ENCODE data around the gene SMG6.
"Not testable (repeated sequence)": the region's sequence is repeated elsewhere in the genome, so short reads cannot be mapped to it uniquely, and the experiment has no call there.

The SMG6 gene

GRCh38 chr17:2259769-2260536, 43.6 kb downstream of the SMG6 start:
- DNase-seq, result no peak

- not testable (repeated sequence) for DNase-seq
Observed at GRCh38 chr17:2258830-2259229, 44.8 kb downstream of the SMG6 start.

GRCh38 chr17:2253768-2254406, 49.7 kb downstream of the SMG6 start:
- no peak for DNase-seq

- no peak for DNase-seq
Observed at GRCh38 chr17:2253362-2253761, 50.2 kb downstream of the SMG6 start.

DNA sequence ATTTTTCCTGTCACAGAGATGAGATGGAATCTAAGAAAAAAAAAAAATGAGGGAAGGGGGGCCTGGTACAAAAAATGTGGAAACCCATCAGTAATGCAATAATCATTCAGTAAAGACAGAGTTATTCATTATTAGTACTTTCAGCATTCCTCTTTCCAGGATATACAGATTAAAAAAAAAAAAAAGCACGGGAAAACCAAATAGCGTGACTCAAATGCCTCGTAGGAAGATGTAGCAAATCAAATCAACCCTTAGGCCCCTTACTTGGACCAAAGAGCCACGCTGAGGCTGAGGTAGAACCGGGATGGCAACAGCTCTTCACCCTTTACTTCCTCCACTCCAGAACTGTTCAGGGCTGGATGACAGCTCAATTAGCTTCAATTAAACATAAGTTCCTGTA, 52.5 kb downstream of the SMG6 start:
- no peak for DNase-seq

- no peak for DNase-seq
Observed at GRCh38 chr17:2250140-2251095, 53.2 kb downstream of the SMG6 start.

DNA sequence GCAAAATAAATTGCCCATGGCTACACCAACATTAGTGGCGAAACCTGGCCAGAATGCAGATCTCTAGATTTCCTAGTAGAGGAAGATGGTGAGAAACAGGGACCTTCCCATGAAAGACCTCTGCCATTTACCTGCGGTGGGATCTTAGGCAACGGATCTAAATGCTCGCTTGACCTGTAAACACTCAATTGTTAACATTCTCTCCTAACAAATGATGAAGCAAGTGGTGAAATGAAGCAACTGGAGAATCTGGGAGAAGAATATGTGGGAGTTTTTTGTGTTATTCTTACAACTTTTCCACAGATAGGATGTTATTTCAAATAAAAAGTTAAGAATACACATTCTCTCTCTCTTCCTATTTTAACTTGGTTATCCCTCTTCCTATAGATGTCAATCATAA, 56.6 kb downstream of the SMG6 start:
- DNase-seq, result no peak

- DNase-seq, result peak; percentile 33 to 59 (median 48)
Observed at GRCh38 chr17:2244545-2245525, 58.8 kb downstream of the SMG6 start.

DNA sequence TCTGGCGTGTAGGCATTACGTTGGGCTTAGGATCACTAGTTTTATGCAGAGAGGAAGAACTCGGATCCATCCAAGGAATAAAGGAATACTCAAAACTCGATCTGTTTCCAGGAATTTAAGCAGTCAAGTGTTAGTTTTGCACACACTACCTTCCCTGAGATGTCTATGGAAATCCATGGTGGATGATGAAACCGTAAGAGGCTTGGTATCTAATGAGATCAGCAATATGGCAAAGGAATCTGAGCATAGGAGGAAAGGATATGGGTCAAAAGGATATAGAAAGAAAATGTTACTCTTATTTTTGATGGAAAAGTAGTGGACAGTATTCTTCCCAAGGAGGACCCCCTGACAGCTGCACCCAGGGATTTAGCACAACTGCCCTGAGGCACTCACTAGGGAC, 59.6 kb downstream of the SMG6 start:
- DNase-seq, result no peak

- no peak for DNase-seq
Observed at GRCh38 chr17:2241823-2242222, 61.8 kb downstream of the SMG6 start.

DNA sequence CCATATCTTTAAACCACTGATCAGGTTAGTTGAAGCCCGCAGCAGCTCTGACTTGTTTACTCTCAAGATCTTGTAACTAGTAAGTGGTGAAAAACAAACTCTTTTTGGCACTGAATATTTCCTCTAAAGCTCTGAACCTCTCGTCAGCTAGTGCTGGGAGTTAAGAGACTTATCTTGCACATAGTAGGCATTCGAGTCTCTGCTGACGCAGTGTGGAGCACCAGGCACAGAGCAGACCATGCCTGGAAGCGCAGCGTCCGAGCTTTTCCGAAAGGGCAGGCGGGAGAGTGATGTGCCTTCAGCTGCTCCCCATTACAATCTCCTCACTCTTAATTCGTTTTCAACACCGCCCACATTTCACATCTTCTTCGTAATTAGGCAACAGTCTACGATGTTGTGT, 63.0 kb downstream of the SMG6 start:
- DNase-seq, result no peak

DNA sequence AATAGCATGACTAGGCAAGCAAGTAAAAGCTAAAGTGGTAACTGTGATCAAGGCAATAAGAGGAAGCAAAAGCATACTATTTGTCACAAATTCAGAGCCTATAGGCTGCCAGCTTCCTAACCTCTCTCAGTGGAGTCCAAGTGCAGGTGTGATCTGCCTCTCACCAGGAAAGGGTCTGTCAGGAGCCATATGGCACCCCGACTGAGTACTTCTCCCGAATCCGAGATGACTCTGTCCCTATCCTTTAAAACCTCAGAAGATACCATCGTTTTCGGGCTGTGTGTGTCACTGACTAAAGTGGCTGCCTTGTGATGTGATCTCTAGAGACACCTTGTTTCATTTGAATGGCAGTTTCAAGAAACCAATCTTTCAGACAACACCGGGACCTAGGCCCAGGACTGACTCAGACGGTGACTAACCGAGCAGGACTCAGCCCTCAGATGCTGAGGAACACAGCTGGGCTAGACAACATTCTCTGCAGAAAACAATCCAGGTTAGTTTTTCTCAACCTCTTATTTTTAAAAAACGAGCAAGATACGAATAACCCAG, 63.6 kb downstream of the SMG6 start:
- no peak for DNase-seq

DNA sequence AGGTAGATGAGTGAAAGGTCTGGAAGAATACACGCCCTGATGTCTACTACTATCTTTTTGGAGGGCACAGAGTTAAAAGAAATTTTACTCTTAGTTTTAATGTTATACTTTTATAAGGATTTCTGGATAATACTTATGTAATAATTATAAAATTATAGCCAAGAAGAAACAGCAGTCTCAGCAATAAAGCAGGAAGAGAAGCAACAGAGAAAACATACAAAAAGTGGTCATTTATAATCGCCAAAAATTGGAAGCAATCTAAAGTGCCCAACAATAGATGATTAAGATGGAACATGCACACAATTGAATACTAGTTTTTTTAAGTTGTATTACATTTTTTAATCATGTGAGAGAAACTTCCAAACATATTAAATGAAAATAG, 64.4 kb downstream of the SMG6 start:
- no peak for DNase-seq

DNA sequence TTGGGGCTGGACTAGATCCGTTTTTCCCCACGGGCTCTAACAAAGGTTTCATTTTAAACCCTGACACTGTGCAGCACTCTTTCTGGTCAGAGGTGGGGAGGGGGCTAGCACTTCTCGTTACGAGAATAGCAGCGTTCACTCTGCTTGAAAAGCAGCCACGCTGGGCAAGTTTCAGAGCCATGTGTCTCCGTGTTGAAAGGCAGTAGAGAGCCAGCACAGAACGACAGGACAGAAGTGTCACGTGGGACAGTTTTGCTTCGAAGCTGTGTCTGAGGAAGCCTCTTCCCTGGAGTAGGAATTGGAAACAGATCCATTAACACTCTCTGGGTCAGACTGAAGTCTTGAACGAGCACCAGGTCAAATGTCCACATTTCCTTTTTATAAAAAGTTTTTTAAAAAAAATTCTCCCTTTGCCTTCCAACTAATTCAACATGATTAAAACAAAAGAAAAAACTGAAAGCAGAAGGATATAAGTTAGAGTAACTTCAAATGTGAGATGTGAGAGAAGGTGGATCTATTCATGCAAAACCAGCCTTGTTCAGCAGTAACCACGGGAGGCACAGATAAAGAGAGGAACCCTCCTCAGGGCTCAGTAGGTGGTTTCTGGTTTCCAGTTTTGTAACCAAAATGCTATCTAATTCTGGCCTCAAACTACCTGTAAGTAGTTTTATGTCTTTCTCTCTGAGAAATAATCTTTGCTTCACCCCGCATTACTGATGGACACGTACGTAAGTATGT, 65.0 kb downstream of the SMG6 start:
- no peak for DNase-seq

DNA sequence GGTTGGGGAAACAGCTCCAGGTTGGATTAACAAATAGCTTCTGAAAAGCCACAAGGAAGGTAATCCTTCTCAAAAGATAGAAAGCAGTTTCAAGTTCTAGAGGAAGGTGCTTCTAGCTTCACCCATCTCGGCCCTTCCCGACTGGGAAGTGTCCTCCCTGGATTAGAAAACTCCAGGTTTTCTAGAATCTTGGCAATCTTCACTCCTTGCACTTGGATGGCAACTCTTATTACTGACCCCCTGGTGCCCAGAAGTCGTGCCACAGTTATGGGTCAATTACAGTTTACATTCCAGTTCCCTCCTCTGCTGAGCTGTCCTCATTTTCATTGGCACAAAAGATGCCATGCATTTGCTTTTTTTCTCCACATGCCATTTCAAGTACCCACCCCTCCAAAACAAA, 65.6 kb downstream of the SMG6 start:
- no peak for DNase-seq

GRCh38 chr17:2237521-2237921, 66.1 kb downstream of the SMG6 start:
- DNase-seq, result no peak

DNA sequence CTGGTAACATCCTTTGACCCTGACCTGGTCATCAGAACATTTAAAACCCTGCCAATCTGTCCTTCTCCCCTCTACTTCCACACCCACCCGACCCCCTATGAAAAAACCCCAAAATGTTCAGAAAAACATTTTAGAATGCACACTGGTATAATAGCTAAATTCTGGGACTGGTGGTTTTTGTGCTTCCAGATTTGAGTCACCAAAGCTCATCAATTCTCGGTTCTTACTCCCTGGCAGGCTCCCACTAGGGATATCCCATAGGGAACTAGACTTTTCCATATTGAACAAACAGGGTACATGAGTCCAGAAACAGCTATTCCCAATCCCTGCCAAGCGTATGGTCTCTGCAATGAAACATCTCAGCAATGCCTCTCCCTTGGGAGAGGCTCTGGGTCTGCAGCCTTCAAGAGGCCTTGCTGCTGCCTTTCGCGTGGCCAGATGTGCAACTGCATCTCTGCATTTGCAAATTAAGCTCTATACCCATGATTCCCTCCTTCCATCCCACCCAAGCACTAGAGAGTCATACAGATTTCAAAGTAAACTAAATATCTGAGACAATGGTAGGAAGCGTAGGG, 67.7 kb downstream of the SMG6 start:
- DNase-seq, result no peak

- no peak for DNase-seq
Observed at GRCh38 chr17:2235265-2235664, 68.3 kb downstream of the SMG6 start.

- no peak for DNase-seq
Observed at GRCh38 chr17:2233441-2233947, 70.1 kb downstream of the SMG6 start.

GRCh38 chr17:2232244-2232638, 71.3 kb downstream of the SMG6 start:
- no peak for DNase-seq

DNA sequence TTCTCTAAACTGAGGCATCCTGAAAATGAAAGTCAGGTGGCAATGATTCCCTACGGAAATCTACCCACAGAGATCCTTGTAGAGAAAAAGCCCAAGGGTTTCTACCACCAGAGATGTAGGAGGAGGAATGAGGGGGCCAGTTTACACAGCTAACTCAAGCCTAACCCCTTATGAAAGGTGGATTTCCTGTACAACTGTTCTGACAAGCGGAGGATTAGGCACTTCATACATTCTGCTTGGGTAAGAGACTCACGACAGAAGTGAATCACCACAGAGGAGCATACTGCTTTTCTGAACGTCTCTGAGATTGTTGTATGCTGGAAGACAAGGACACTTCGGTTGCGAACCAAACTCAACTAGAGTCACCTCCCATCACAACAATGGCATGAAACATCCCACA, 72.7 kb downstream of the SMG6 start:
- no peak for DNase-seq

Measured in NCI-H1417 (cell line).